Lower leg skin (tissue), 3 donors: Measurements from ENCODE around the gene SEC14L5.
"Not testable (repeated sequence)": the region's sequence is repeated elsewhere in the genome, so short reads cannot be mapped to it uniquely, and the experiment has no call there.

Source experiments
- CTCF ChIP-seq, 3 donors: fragments of 450-650 bp; IDR thresholded peaks; one replicate each; pipeline ENCODE4 v1.5.1; 2016; ENCODE audit warnings: antibody characterized with exemption in 3 of 3, mild to moderate bottlenecking in 3 of 3, moderate library complexity in 2 of 3
- POLR2A ChIP-seq, 2 donors: fragments of 450-650 bp; IDR thresholded peaks; one replicate each; pipeline ENCODE4 v1.6.1; 2016 to 2017; ENCODE audit warnings: antibody characterized with exemption in 2 of 2, mild to moderate bottlenecking in 1 of 2, moderate library complexity in 1 of 2

- TF ChIP-seq CTCF, POLR2A (IDR thresholded peaks at IDR 0.05): not testable (repeated sequence)
Observed at GRCh38 chr16:4929619-4930018, 28.5 kb upstream of the SEC14L5 start.
